CMK (cell line): ENCODE data around the gene ANKMY1.

Experiments used
- DNase-seq: peaks from one replicate; pipeline ENCODE4 v3.0.0-alpha.2; 2010; ENCODE audit warnings: low read depth

Gene ANKMY1

DNA sequence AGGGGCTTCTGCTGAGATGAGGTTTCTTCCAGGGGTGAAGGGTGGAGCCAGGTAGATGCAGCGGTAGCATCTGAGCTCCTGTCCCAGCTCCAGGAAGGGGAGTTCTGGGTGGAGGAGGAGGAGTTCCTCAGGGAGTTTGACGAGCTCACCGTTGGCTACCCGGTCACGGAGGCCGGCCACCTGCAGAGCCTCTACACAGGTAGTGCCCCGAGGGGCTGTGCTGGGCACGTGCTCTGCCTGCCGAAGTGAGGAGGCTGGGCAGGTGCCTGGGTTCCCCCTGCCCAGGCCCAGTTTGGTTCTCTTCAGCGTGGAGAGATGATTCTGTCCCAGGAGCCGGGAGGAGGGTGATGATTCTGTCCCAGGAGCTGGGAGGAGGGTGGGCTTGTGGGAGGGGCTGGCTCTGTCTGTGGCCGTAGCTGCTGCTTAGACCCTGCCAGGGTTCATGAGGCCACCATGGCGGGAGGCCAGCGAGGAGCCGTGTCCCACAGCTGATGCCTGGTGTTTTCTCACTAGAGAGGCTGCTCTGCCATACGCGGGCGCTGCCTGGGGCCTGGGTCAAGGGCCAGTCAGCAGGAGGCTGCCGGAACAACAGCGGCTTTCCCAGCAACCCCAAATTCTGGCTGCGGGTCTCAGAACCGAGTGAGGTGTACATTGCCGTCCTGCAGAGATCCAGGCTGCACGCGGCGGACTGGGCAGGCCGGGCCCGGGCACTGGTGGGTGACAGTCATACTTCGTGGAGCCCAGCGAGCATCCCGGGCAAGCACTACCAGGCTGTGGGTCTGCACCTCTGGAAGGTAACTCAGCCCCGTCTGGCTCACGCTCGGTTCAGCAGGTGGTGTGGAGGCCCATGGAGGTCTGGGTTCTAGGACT, 37.0 kb upstream of the ANKMY1 start:
- DNase-seq = no peak

DNA sequence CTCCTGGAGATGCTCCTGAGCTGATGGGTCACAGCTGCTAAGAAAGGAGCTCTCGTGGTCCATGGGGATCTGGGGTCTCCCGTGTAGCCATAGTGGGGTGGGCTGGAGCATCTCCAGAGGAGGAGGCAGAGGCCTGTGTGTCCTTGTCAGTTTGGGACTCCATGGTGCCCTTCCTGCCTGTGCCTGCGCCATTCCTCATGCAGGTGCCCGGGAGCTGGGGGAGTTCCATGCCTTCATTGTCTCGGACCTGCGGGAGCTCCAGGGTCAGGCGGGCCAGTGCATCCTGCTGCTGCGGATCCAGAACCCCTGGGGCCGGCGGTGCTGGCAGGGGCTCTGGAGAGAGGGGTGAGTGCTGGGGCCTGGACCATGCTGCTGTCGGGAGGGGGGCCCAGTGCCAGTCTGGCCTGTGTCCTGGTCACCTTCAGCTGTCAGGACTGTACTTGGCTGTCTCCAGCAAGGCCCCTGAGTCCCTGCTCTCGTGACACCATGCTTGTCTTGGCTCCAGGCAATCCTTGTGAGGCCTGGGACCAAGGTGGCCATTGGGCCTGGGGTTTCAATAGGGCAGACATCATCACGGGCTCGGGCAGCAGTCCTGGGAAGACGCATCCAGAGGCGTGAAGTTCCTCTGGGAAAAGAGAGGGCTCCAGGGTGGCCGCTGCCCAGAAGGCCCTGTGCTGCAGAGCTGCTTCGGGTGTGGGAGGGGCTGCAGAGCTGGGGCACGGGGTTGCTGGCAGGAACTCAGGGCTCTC, 36.1 kb upstream of the ANKMY1 start:
- DNase-seq = no peak

DNA sequence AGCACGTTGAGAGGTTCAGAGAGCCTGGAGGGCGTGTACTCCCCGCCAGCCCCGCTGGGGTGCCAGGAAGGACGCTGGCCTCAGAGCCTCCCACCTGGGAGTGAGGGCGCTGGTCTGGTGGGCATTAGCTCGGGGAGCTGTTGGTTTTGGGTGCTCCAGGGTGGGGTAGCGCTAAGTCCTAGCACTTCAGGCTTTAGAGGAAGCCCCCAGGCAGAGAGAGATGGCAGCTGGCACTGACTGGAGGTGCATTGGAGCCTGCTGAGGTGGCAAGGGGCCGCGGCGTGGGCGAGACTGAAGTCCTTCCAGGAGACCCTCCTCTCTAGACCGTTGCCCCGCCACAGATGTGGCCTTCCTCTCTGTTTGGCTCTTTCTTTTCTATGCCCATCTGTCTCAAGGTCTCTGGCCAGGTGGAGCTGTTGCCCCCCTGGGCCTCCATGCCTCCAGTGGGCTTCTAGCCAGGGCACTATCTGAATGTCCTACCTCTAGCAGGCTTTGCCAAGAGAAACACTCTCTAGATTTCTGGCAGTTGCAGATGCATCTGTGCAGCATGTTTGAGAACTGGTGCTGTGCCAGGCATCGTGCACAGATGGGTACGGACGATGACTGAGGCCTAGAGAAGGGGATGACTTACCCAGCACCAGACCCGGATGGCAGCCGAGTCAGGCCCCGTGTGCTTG, 35.4 kb upstream of the ANKMY1 start:
- DNase-seq = no peak

DNA sequence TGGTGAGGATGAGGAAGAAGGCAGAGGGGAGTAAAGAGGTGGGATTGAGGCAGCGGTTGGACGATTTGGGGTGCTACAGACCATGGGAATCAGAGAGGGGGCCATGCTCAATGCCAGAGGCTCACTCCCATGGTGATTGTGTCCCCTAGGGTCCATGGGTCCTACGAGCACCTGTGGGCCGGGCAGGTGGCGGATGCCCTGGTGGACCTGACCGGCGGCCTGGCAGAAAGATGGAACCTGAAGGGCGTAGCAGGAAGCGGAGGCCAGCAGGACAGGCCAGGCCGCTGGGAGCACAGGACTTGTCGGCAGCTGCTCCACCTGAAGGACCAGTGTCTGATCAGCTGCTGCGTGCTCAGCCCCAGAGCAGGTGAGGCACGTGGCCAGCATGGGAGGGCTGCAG, 34.0 kb upstream of the ANKMY1 start:
- no peak for DNase-seq

DNA sequence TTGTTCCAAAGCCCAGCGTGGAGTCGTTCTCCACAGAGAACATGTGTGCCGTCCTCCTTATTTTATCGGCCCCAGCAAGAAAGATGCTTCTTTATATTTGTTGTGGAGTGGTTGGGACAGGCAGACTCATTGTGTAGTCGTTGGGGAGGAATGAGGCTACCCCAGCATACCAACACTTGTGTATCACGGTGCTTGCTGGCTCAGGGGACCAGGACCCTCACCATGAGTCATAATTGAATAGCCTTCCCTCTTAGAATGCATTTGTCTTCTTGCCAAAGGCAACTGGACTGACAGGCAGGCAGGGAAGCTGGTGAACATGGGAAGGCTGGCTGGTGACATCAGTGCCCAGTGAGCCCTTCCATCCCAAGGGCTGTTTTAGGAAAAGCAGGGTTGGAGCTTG, 33.4 kb upstream of the ANKMY1 start:
- no peak for DNase-seq

DNA sequence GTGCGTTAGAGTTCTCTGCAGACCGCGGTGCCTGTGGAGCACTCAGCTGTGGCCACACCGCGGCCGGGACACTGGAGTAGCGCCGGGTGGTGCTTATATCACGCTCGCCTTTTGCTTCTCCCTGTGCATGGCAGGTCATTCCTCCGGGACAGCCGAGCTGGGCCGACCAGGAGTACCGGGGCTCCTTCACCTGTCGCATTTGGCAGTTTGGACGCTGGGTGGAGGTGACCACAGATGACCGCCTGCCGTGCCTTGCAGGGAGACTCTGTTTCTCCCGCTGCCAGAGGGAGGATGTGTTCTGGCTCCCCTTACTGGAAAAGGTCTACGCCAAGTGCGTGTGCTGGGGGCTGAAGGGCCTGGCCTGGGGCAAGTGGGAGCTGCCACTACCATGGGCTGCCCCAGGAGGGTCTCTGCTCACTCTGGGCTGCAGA, 32.9 kb upstream of the ANKMY1 start:
- no peak for DNase-seq

- no peak for DNase-seq
Measured at GRCh38 chr2:240589850-240590525, 32.2 kb upstream of the ANKMY1 start.

DNA sequence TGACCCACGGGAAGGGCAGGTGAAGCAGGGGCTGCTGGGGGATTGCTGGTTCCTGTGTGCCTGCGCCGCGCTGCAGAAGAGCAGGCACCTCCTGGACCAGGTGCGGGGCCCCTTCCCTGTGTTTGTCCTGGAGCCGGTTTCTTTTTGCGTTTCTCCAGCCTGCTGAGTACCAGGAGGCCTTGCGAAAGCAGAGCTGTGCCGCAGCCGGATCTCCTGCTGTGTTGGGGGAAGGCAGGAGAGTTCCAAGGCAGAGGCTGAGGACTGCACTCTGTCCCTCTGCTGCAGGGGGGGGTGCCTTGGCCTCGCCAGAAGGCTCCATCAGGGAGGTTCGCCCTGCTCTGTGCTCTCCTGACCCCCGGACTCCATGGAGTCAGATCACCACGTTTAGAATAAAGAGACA, 31.6 kb upstream of the ANKMY1 start:
- DNase-seq = no peak

GRCh38 chr2:240588669-240589068, 30.9 kb upstream of the ANKMY1 start:
- DNase-seq = no peak

DNA sequence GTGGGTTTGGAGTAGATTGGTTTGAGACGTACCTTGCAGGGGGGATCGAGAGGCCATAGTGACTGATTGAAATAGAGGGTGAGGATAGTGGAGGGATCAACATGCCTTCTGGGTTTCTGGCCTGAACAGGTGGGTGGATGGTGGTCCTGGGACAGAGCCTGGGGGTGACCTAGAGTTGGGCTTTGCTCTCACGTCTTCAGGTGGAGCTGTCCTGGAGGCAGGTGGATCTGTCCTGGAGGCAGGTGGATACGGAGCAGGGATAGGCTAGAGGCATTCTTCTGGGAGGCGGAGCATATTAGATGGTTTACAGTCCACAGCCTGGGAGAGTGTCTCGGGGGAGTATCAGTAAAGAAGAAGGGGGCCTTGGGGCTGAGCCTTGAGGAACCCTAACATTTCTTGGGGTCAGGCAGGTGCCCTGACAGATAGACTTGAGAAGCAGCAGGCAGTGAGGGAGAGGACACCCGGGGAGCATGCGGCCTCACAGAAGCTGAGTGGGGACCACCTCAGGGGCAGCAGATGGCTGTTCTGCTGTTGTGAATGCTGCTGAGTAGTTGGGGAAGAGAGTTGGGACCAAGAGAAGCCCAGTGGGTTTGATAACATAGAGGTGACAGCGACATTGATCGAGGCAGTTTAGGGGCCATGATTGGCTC, 30.3 kb upstream of the ANKMY1 start:
- DNase-seq = no peak

DNA sequence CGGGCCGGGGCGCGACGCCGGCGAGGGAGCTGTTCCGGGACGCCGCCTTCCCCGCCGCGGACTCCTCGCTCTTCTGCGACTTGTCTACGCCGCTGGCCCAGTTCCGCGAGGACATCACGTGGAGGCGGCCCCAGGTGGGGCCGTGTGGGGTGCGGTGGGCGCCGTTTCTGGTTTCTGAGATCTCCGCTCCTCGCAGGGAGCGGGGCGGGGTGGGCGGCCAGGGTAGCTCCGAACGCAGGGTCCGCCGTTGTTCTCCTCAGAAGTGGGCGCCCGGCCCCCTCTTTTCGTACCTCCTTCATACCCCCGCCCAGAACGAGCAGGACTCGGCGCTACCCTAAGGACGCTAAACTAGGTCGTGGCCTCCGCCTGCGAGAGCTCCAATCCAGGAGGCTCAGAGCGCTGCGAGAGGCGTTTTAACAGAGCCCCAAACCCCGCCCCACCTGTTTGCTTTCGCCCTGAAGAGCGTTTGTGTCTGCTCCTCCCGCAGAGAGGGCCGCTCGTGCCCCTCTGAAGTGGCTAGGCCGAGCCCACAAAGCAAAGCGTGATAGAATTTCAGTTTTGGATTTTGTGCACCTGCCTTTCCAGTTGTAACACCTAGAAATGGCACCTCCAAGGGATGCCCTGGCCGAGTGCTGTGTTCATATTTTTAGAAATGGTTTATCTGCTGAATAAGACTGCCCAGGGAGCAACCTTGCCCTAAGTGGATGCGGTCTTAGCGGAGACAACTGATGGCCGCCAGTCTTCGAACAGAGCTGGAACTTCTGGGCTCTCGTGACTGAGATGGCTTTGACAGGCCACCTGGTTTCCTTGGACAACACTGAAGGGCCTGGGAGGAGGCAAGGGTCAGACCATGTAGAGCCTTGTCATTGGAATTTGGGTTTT, 29.4 kb upstream of the ANKMY1 start:
- DNase-seq = no peak

GRCh38 chr2:240586198-240586918, 28.6 kb upstream of the ANKMY1 start, which contains the start of gene CAPN10:
TSS of gene CAPN10 (plus strand) at chr2:240586734. CDS start at chr2:240586912, 178 bp downstream.
- DNase-seq = peak; percentile 81

DNA sequence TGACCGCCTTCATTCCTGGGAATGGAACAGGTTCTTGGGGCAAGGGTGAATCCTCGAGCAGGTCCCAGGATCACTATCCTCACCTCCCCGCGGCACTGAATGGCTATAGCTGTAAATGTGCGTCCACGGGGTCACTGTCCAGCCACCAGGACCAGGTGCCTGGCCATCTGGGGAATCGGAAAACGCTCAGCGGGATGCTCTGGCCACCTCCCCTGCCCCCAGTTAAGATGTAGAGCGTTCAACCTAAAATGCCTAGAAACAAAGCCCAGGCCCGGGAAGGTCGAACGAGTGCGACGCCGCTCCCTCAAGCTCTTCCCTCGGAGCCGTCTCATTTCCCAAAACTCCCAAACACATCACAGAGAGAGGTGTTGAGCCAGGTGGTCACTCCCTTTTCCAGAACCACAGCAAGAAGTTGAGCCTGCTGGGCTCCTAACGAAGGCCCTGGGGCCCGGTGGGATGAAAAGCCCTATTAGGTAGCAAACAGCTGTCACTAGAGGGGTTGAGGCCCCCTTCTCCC, 28.0 kb upstream of the ANKMY1 start:
- no peak for DNase-seq

- no peak for DNase-seq
Measured at GRCh38 chr2:240585101-240585500, 27.3 kb upstream of the ANKMY1 start.

GRCh38 chr2:240584486-240585031, 26.8 kb upstream of the ANKMY1 start:
- no peak for DNase-seq

- no peak for DNase-seq
Measured at GRCh38 chr2:240583774-240584173, 26.0 kb upstream of the ANKMY1 start.

DNA sequence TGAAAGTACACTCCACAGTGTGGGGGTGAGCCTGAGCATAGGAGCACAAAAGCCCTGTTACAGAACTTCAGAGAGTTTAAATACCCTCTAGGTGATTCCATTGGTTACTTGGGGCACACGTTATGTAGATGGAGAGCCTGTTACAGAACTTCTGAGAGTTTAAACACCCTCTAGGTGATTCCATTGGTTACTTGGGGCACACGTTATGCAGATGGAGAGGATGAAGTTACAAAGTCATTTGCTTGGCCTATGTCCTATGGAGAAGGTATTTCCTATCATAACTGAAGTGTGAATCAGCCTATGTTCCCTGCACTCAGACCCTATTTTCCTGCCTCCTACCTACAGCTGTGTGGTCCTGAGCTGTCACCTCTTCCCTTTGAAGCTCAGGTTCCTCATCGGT, 25.0 kb upstream of the ANKMY1 start:
- DNase-seq = no peak

GRCh38 chr2:240581811-240582210, 24.0 kb upstream of the ANKMY1 start:
- DNase-seq = no peak
